HepG2 (cell line): ENCODE results near the gene NPHP1. TPM values are rescaled to one million over a fixed set of nuclear protein-coding genes. Genes with fewer than 3 reads are reported as not detected.

Experiments
- ATAC-seq: fragments of 200-7000 bp; cut with Tn5 transposase; 3 replicates; pipeline ENCODE4 v1.9.1; 2020; ENCODE audit warnings: mild to moderate bottlenecking, moderate library complexity
- BruUV-seq: library from RNA; stranded (reverse); fragments of 400-500 nt; replicated peaks from 2 replicates; lab custom pipeline; 2021; lab: Mats Ljungman, UMichigan
- CTCF ChIA-PET: fragments of 300-600 bp; formaldehyde crosslinking; extraction: SDS; loops from one replicate; lab custom pipeline; 2021; ENCODE audit warnings: low total read pairs, inconsistent platforms, low intra/inter-chr PET ratio; lab: Yijun Ruan, JAX
- POLR2A ChIA-PET: fragments of 350-600 bp; sonication (Branson Sonifier 250); formaldehyde crosslinking; loops from one replicate; lab custom pipeline; 2020; ENCODE audit warnings: antibody characterized with exemption, inconsistent platforms; lab: Yijun Ruan, JAX
- DNase-seq: peaks from one replicate; pipeline ENCODE4 v3.0.0-alpha.2; 2015; ENCODE audit warnings: low spot score
- FAIRE-seq: peaks from 3 replicates; lab custom pipeline; 2011; peaks lifted over from hg19 to GRCh38; lab: Jason Lieb, UNC
- H2AFZ ChIP-seq: one replicate; pipeline ENCODE4 v1.6.1; 2011; ENCODE audit warnings: low read length, inconsistent platforms
- H3K27ac ChIP-seq: fragments of 300-600 bp; 3 replicates; pipeline ENCODE4 v1.8.0; 2011; ENCODE audit warnings: mixed run types, mild to moderate bottlenecking, mixed read lengths, low read length, inconsistent platforms; ENCODE audit not compliant: insufficient read depth; ENCODE audit errors: extremely low read length
- H3K27me3 ChIP-seq, 2 experiments: fragments of 200-600 bp in 1 of 2; 2 replicates in 1 of 2; 3 replicates in 1 of 2; pipeline versions ENCODE4 v1.6.0 to v1.8.0; 2011; ENCODE audit warnings: low read length in 2 of 2, mild to moderate bottlenecking in 2 of 2, moderate library complexity in 2 of 2, inconsistent platforms in 1 of 2; ENCODE audit not compliant: insufficient read depth in 2 of 2, control insufficient read depth in 1 of 2
- H3K36me3 ChIP-seq, 2 experiments: fragments of 200-600 bp in 1 of 2; replicated peaks in 1 of 2; 2 replicates in 1 of 2; 3 replicates in 1 of 2; pipeline versions ENCODE4 v1.5.1 to v1.8.0; 2011; ENCODE audit warnings: low read length in 2 of 2, inconsistent platforms in 1 of 2; ENCODE audit not compliant: insufficient read depth in 2 of 2, control insufficient read depth in 1 of 2
- H3K4me1 ChIP-seq: 2 replicates; pipeline ENCODE4 v1.5.1; 2012; ENCODE audit warnings: low read length, inconsistent platforms; ENCODE audit not compliant: insufficient read depth
- H3K4me2 ChIP-seq: 2 replicates; pipeline ENCODE4 v1.6.0; 2011; ENCODE audit warnings: low read depth, low read length, inconsistent platforms
- H3K4me3 ChIP-seq, 3 experiments: fragments of 200-600 bp in 1 of 3; sonication (generic), shearing (Covaris generic) in 1 of 3; replicated peaks in 1 of 3; 2 replicates each; pipeline ENCODE4 v1.5.1; 2011 to 2016; ENCODE audit warnings: low read length in 3 of 3, inconsistent platforms in 2 of 3, low read depth in 2 of 3, mild to moderate bottlenecking in 2 of 3, control low read depth in 1 of 3, mixed read lengths in 1 of 3; ENCODE audit not compliant: insufficient read depth in 1 of 3
- H3K79me2 ChIP-seq: one replicate; pipeline ENCODE4 v1.6.1; 2011; ENCODE audit warnings: low read length, inconsistent platforms; ENCODE audit not compliant: insufficient read depth
- H3K9ac ChIP-seq: 2 replicates; pipeline ENCODE4 v1.6.0; 2011; ENCODE audit warnings: mild to moderate bottlenecking, low read depth, low read length, inconsistent platforms; ENCODE audit not compliant: insufficient read depth
- H3K9me3 ChIP-seq: 2 replicates; pipeline ENCODE4 v1.5.1; 2012; ENCODE audit warnings: mild to moderate bottlenecking, low read length
- H4K20me1 ChIP-seq: 2 replicates; pipeline ENCODE4 v1.6.0; 2011; ENCODE audit warnings: inconsistent platforms, mild to moderate bottlenecking, low read length, moderate library complexity; ENCODE audit not compliant: insufficient read depth
- GATAD2A ChIP-seq: IDR thresholded peaks from 2 replicates; pipeline ENCODE4 v1.6.1; 2016
- NCOA1 ChIP-seq: sonication (generic); formaldehyde crosslinking; IDR thresholded peaks from 2 replicates; pipeline ENCODE4 v1.9.0; 2021; ENCODE audit warnings: missing genetic modification reagents
- NCOA2 ChIP-seq: sonication (generic); formaldehyde crosslinking; IDR thresholded peaks from 2 replicates; pipeline ENCODE4 v1.8.0; 2022; ENCODE audit warnings: inconsistent platforms
- PHB2 ChIP-seq: fragments of 450-650 bp; IDR thresholded peaks from 2 replicates; pipeline ENCODE4 v1.6.1; 2018; ENCODE audit not compliant: partially characterized antibody
- SP4 ChIP-seq: sonication (generic); formaldehyde crosslinking; IDR thresholded peaks from 2 replicates; pipeline ENCODE4 v1.8.1; 2023; ENCODE audit warnings: mild to moderate bottlenecking, missing genetic modification reagents
- TBP ChIP-seq: sonication (generic); formaldehyde crosslinking; IDR thresholded peaks from 2 replicates; pipeline ENCODE4 v1.5.0; 2020; ENCODE audit warnings: missing genetic modification reagents
- TCF12 ChIP-seq, 2 experiments: fragments of 450-650 bp in 1 of 2; sonication (generic) in 1 of 2; formaldehyde crosslinking in 1 of 2; IDR thresholded peaks; 2 replicates each; pipeline versions ENCODE4 v1.6.1 to v1.8.0; 2017 to 2022; ENCODE audit warnings: antibody characterized with exemption in 1 of 2, mild to moderate bottlenecking in 1 of 2, missing genetic modification reagents in 1 of 2, moderate library complexity in 1 of 2
- XRCC5 ChIP-seq: fragments of 200-400 bp; formaldehyde crosslinking; optimal IDR thresholded peaks from 2 replicates; pipeline ENCODE3; 2017; ENCODE audit warnings: mild to moderate bottlenecking, low read length
- YEATS2 ChIP-seq: sonication (generic); formaldehyde crosslinking; IDR thresholded peaks from 2 replicates; pipeline ENCODE4 v1.4.0; 2020; ENCODE audit warnings: missing genetic modification reagents, borderline replicate concordance
- ZNF3 ChIP-seq: IDR thresholded peaks from 2 replicates; pipeline ENCODE4 v1.7.0; 2017; ENCODE audit warnings: inconsistent platforms
- ZNF484 ChIP-seq: sonication (generic); formaldehyde crosslinking; IDR thresholded peaks from 2 replicates; pipeline ENCODE4 v1.5.1; 2020; ENCODE audit warnings: mild to moderate bottlenecking, low read depth, missing genetic modification reagents, borderline replicate concordance
- WGBS: methylation state at CpG from one replicate; pipeline ENCODE4 v1.1.6; 2017; ENCODE audit warnings: low lambda C conversion rate; 5-methylcytosine and 5-hydroxymethylcytosine counted together
- in situ Hi-C: cut with HindIII; loops from 2 replicates; pipeline ENCODE4 v1.10.0; 2017; ENCODE audit warnings: low pct_unique_long_range_greater_than_20kb; ENCODE audit not compliant: extremely low pct_ligation_motif_present
- intact Hi-C: fragments of 100-400 bp; cut with micrococcal nuclease; formaldehyde crosslinking; loops from one replicate; pipeline ENCODE4 v1.10.0; 2022; ENCODE audit not compliant: unreplicated experiment
- polyA plus RNA-seq, 8 experiments: library from polyadenylated mRNA; depleted of rRNA in 3 of 8; stranded (reverse) in 7 of 8; unstranded in 1 of 8; fragments of >200 nt; fragmentation: Illumina TruSeq in 4 of 8; extraction: Trizol in 4 of 8; gene quantifications; 2 replicates each; pipeline versions ENCODE4 v1.2.1 to v1.2.3, GENCODE V29; 2011 to 2016; ENCODE audit warnings: low read depth in 4 of 8, missing spikeins in 1 of 8, mixed read lengths in 1 of 8; ENCODE audit not compliant: insufficient read depth in 1 of 8
- total RNA-seq, 5 experiments: library from RNA; depleted of rRNA; stranded (reverse); fragments of >200 nt; fragmentation: Illumina TruSeq; extraction: Trizol; gene quantifications; 2 replicates each; pipeline ENCODE4 v1.2.3, GENCODE V29; 2016; ENCODE audit warnings: low read depth in 1 of 5
- TF ChIP-seq, protein P1 (sequence below): sonication (generic); formaldehyde crosslinking; IDR thresholded peaks from 2 replicates; pipeline ENCODE4 v1.5.0; 2020; ENCODE audit warnings: mild to moderate bottlenecking, missing genetic modification reagents, borderline replicate concordance
- TF ChIP-seq, protein P2 (sequence below): conservative IDR thresholded peaks from 2 replicates; pipeline ENCODE4 v1.6.1; 2018; ENCODE audit warnings: missing genetic modification reagents

The NPHP1 gene
- total and polyA plus RNA-seq, 2 of the 13 experiments (the other 11 are each of a cell fraction or from before 2014, with no cell fraction given): 2.7 to 4.8 TPM

DNA sequence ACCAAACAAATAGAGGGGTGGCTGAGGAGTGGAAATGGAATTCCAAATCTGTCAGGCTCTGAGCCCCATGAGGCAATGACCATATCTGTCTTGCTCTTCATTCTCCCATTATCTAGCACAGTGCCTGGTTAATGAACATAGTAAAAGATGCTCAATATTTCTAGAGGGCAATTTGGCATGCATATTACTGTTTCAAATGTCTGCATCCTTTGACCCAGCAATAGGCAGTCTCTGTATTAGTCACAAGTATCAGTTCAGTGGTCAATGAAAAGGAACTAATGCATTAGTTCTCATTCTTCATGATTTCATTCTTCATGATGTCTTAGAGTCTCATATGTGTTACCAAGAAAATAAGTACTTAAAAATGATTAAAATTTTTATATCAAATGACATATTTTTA lies 60.8 kb downstream of the NPHP1 start (continued):
- TF ChIP-seq PHB2 (no peak), NCOA2 (CRISPR knock-in tag) (no peak)

- 97% methylated on average over 1 of the region's 1 CpG for WGBS
- TF ChIP-seq, protein P1, sequence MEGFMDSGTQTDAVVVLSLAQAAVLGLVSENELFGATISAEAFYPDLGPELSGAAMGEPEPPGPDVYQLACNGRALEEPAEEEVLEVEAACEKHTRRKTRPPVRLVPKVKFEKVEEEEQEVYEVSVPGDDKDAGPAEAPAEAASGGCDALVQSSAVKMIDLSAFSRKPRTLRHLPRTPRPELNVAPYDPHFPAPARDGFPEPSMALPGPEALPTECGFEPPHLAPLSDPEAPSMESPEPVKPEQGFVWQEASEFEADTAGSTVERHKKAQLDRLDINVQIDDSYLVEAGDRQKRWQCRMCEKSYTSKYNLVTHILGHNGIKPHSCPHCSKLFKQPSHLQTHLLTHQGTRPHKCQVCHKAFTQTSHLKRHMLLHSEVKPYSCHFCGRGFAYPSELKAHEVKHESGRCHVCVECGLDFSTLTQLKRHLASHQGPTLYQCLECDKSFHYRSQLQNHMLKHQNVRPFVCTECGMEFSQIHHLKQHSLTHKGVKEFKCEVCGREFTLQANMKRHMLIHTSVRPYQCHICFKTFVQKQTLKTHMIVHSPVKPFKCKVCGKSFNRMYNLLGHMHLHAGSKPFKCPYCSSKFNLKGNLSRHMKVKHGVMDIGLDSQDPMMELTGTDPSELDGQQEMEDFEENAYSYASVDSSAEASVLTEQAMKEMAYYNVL (CRISPR knock-in tag): no peak
- no peak for TF ChIP-seq ZNF3 (CRISPR knock-in tag)
- TF ChIP-seq XRCC5: no peak
- no peak for TF ChIP-seq GATAD2A (CRISPR knock-in tag)
- TF ChIP-seq, protein P2, sequence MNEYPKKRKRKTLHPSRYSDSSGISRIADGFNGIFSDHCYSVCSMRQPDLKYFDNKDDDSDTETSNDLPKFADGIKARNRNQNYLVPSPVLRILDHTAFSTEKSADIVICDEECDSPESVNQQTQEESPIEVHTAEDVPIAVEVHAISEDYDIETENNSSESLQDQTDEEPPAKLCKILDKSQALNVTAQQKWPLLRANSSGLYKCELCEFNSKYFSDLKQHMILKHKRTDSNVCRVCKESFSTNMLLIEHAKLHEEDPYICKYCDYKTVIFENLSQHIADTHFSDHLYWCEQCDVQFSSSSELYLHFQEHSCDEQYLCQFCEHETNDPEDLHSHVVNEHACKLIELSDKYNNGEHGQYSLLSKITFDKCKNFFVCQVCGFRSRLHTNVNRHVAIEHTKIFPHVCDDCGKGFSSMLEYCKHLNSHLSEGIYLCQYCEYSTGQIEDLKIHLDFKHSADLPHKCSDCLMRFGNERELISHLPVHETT: no peak
- TF ChIP-seq TCF12 (IDR thresholded peaks at IDR 0.05): no peak
- no peak for TF ChIP-seq TCF12 (CRISPR knock-in tag; IDR thresholded peaks at IDR 0.05)
- TF ChIP-seq YEATS2 (CRISPR knock-in tag): no peak
- no peak for TF ChIP-seq TBP
- TF ChIP-seq NCOA1: no peak
- TF ChIP-seq SP4 (CRISPR knock-in tag): no peak
- TF ChIP-seq ZNF484 (CRISPR knock-in tag): no peak
- TF ChIP-seq, all 625 proteins: peak for 0
- no peak overlapping the region for H3K4me2 ChIP-seq
- H3K9me3 ChIP-seq: no peaks in the 10 kb centered on the region
- in situ Hi-C loops (no loop called here), intact Hi-C loops (no loop called here)
- no peaks in the 10 kb centered on the region for H4K20me1 ChIP-seq
- ATAC-seq (no peak), DNase-seq (no peak), FAIRE-seq (no peak)
- BruUV-seq: no TSS peak
- H3K27me3 ChIP-seq: no peaks in the 10 kb centered on the region
- no peak overlapping the region for H3K9ac ChIP-seq
- CTCF ChIA-PET: no interaction called here
- H3K79me2 ChIP-seq: no peaks in the 10 kb centered on the region
- POLR2A ChIA-PET: no interaction called here
- H3K27ac ChIP-seq: no peak overlapping the region
- no peak overlapping the region for H3K4me3 ChIP-seq
- H3K36me3 ChIP-seq: no peaks in the 10 kb centered on the region
- H2AFZ ChIP-seq: no peak overlapping the region
- peaks cover 14% of the 10 kb centered on the region for H3K4me1 ChIP-seq
Measured at GRCh38 chr2:110140401-110140800, 64.4 kb downstream of the NPHP1 start.
